GM18505 (cell line): ENCODE measurements around the gene CASP9.

Experiments used
- ATAC-seq: cut with Tn5 transposase; IDR thresholded peaks from one replicate; pipeline ENCODE4 v1.9.1; 2021; ENCODE audit not compliant: unreplicated experiment
- POLR2A ChIP-seq: IDR thresholded peaks from 4 replicates; pipeline ENCODE4 v1.6.1; 2011; ENCODE audit warnings: borderline replicate concordance; ENCODE audit not compliant: insufficient read depth, insufficient read length; ENCODE audit errors: extremely low read depth

Gene CASP9

DNA sequence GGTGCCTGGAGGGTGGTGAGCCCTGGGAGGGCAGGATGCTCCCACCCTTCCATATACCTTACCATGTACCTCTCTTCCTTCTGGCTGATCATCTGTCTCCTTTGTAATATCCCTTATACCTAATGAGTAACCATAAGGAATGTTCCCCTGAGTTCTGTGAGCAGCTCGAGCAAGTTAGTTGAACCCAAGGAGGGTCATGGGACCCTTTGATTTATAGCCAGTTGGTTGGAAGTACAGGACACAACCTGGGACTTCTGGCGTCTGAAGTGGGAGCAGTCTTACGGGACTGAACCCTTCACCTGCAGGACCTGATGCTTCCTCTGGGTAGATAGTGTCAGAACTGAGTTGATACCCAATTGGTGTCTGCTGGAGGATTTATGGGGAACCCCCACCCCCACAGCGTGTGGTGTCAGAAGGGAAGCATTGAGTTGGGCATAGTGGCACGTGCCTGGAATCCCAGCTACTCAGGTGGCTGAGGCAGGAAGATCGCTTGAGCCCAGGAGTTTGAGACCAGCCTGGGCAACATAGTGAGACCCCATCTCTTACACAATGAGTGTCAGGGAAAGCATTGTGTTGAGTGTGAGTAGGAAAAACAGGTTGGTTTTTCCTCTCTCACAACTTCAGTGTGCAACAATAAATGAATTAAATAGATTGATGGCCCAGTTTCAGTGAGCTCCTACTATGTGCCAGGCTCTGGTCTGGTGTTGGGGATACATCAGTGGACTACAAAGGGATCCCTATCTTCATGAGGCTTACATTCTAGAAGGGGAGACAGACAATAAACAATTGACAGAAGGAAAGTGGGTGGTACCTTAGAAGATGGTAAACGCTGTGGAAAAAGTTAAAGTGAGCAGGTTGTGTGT is 18.6 kb upstream of the CASP9 start:
- no peak for TF ChIP-seq POLR2A
- no peak for ATAC-seq

DNA sequence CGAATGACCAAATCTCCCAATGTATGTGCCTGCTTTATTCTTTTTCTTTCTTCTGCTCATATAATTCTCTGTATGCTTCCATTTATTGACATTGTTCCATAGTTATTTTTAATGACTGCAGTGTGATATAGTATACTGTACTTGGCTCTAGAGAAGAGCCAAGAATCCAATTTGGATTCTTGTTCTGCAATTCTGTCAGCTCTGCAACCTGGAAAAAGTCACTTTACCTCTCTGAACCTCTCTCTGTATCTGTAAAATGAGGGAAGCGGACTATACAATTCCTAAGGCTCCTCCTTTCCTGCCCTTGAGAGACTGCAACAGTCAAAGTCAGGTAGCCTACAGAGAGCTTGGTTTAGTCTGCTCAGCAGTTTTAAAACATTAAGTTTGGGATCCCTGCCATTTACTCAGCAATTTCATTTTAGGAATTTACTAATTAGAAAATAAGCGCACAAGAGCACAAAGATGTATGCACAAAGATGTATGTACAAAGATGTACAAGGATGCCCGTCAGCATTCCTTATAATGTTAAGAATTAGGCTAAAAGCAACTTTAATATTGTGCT is 17.3 kb upstream of the CASP9 start:
- ATAC-seq, result no peak
- TF ChIP-seq POLR2A, result no peak

- ATAC-seq, result no peak
- no peak for TF ChIP-seq POLR2A
These were observed 16.2 kb upstream of the CASP9 start for GRCh38 chr1:15540186-15540585.

- no peak for ATAC-seq
These were observed 14.8 kb upstream of the CASP9 start for GRCh38 chr1:15538771-15539170.

GRCh38 chr1:15531682-15532081 is 7.7 kb upstream of the CASP9 start:
- no peak for ATAC-seq

More at GRCh38 chr1:15538771-15539170, 14.8 kb upstream of the CASP9 start:
- no peak for TF ChIP-seq POLR2A

DNA sequence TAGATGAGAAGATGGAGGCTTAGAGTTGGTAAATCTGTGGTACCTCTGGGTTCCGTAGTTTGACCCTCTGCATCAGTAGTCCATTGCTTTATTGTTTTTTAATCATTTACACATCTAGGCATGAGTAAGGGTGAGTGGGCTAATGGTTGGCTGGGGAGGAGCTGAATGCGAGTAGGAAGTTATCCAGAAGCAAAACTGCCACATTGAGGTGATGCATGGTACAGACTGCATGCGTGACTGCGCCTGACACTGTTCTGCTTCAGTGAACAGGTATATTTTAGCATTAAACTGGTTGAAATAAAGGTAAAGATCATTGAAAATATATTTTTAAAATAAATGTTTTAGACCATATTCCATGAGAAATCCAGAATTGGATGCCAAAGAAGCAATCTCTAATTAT is 7.0 kb upstream of the CASP9 start:
- no peak for ATAC-seq
- no peak for TF ChIP-seq POLR2A

More at GRCh38 chr1:15531682-15532081, 7.7 kb upstream of the CASP9 start:
- no peak for TF ChIP-seq POLR2A

DNA sequence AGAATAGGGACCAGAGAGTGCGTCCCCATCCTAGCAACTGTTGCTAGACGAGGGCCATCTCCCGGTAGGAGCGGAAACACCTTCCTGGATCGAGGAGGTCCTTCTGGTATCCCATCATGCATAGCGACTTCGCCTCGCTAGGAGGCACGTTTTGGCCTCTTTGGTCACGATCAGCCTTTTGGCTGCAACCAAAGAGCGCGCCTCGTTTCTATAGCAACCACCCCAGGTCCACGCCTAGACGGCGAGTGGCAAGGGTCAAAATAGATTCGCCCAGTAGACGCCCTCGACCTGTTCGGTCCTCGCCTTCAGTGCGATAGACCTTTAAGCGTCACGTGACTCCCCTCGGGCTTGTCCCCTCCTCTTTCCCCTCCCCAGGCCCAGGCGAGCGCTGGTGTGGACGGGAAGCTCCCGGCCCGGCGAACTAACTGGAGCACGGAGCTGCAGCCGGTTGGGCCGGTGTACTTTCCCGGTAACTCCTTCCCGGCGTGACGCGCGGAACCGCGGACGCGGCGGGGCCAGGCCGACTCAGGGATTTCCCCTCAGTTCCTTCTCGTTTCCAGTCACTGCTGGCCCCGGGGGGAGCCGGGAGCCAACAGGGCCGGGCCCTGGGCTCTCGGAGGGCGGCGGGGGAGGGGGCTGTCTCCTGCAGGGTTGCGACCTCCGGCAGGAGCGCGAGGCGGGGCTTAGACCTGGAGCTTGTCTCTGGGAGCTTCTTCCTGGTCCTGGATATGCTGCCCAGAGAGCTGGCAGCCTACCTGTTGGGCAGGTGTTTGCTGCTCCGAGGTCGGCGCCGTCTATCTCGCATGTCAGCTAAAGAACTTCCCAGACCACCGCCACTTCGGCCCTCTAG is 2.7 kb upstream of the CASP9 start, which contains the start of gene DNAJC16:
Gene DNAJC16, plus strand, starts transcription at position 359 of the 850 bp plus-strand sequence. CDS start 2,258 bp downstream, outside the sequence.
- TF ChIP-seq POLR2A, result peak; percentile 74
- ATAC-seq, result peak; percentile 45

DNA sequence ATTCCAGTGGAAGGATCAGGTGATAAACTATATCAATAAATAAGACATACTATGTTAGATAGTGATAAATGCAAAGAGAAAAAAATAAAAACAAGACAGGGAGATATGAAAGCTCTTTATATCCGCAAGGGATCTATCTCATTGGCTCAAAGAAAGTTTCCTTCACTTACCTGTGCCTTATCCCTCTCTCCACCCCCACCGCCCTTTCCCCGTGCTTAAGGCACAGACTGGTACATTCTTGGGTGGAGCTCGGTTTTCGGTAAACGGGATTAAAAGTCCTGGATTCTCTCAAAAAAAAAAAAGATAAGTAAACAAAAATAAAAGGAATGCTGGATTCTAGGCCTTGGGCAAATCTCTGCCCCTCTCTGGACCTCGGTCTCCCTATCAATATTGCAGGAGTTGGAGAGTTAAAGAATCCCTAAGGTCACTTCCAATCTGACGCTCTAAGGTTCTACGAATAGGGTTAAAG is 2.0 kb upstream of the CASP9 start:
- ATAC-seq, result no peak
- TF ChIP-seq POLR2A, result no peak

DNA sequence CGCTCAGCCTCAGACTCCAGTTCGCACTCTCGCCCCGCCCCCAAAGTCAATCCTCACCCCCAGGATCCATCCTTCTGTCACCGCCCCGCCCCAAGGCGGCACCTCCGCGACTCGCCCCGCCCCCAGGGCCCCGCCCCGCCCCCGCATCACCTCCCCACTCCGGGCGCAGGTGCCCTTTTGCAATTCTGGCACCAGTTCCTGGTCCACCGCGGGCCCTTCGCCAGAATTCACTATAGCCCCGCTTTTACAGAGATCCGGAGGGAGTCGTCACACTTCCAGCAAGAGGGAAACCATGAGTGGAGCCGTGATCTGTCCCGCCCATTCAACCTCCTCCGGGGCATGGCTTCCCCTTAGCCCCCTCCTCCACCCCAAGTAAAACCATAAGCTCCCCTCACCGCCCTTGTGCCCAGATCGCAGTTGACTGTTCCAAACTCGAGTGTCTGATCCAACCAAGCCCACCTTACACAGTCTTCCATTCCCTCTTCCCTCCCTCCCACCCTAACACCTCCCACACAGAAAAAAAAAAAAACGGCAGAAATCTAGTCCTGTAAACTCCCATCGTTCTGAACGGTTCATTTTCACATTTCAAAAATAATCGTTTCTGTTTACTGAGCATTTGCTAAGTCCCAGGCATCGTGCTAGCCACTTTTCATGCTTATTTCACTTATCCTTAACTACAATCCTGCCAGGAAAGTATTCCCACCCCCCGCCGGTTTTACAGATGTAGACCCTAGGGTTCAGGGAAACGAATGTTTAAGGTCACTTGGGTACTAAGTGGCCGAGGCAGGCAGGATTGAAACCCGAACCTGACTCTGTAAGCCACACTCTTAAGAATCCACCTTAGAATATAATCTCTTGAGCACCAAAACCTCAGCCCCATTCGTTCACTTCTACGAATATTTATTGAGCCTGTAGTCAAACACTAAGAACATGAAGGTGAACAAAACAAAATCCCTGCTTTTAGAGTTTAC is 1.3 kb upstream of the CASP9 start:
- peak; percentile 43 for ATAC-seq
- TF ChIP-seq POLR2A, result peak; percentile 42

DNA sequence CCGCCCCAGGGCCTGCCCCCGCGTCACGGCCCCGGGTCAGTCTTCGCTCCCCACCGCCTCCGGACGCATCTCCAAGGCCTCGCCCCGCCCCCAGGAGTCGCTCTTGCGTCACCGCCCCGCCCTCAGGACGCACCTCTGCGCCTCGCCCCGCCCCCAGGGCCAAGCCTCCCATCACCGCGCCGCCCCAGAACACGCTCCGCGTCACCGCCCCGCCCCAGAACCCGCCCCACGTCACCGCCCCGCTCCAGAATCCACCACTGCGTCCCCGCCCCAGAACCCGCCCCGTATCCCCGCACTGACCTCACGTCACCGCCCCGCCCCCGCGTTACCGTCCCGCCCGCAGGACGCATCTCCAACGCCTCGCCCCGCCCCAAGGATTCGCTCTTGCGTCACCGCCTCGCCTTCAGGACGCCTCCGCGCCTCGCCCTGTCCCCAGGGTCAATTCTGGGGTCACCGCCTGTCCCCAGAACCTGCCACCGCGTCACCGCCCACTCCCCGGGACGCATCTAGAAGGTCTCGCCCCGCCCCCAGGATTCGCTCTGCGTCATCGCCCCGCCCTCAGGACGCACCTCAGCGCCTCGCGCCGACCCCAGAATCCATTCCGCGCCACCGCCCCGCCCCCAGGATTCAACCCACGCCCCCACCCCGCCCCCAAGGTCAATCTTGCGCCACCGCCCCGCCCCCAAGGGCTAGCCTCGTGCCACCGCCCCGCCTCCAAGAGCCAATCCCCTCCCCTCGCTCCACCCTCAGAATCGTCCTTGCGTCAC is 451 bp upstream of the CASP9 start:
- TF ChIP-seq POLR2A, result no peak
- peak; percentile 42 for ATAC-seq
